HFFc6 (cell line): ENCODE measurements around the gene MS4A13. TPM values are rescaled to one million over a fixed set of nuclear protein-coding genes. Genes with fewer than 3 reads are reported as not detected.
A peak's percentile ranks its signal among the peaks of the same experiment; 100 is the strongest.
"Not testable (repeated sequence)": the region's sequence is repeated elsewhere in the genome, so short reads cannot be mapped to it uniquely, and the experiment has no call there.

Experiments
- DNase-seq: peaks from one replicate; pipeline ENCODE4 v3.0.0-alpha.2; 2018
- H3K27ac Mint-ChIP-seq: 2 replicates; pipeline ENCODE4 v1.8.0; 2020; ENCODE audit warnings: mild to moderate bottlenecking, mixed read lengths
- H3K27me3 Mint-ChIP-seq: 2 replicates; pipeline ENCODE4 v1.8.0; 2021; ENCODE audit warnings: mild to moderate bottlenecking, moderate library complexity, mixed read lengths; ENCODE audit not compliant: insufficient read depth
- H3K36me3 Mint-ChIP-seq: 2 replicates; pipeline ENCODE4 v1.8.0; 2021; ENCODE audit warnings: low read depth, mixed read lengths
- H3K4me1 Mint-ChIP-seq: 2 replicates; pipeline ENCODE4 v1.8.0; 2020; ENCODE audit warnings: low read depth, mixed read lengths
- H3K4me3 Mint-ChIP-seq: 2 replicates; pipeline ENCODE4 v1.8.0; 2020; ENCODE audit warnings: mild to moderate bottlenecking, moderate library complexity, mixed read lengths
- H3K9me3 Mint-ChIP-seq: 2 replicates; pipeline ENCODE4 v1.8.0; 2020; ENCODE audit warnings: mild to moderate bottlenecking, mixed read lengths
- total RNA-seq, 6 experiments: library from RNA; stranded (reverse); fragmentation: NEBNext Ultra II Directional; extraction: Animal tissue kit (Norgen Biotek cat#: 25700); gene quantifications; 2 replicates in 1 of 6; 3 replicates in 5 of 6; pipeline ENCODE4 v1.2.3, GENCODE V29; 2021
- TF ChIP-seq, protein P1 (sequence below): fragments of 200-600 bp; sonication (generic); IDR thresholded peaks from 2 replicates; pipeline ENCODE4 v1.5.0; 2021; ENCODE audit warnings: antibody characterized with exemption, mild to moderate bottlenecking

Gene MS4A13
- total RNA-seq, 6 experiments from 2014 or later = not detected

DNA sequence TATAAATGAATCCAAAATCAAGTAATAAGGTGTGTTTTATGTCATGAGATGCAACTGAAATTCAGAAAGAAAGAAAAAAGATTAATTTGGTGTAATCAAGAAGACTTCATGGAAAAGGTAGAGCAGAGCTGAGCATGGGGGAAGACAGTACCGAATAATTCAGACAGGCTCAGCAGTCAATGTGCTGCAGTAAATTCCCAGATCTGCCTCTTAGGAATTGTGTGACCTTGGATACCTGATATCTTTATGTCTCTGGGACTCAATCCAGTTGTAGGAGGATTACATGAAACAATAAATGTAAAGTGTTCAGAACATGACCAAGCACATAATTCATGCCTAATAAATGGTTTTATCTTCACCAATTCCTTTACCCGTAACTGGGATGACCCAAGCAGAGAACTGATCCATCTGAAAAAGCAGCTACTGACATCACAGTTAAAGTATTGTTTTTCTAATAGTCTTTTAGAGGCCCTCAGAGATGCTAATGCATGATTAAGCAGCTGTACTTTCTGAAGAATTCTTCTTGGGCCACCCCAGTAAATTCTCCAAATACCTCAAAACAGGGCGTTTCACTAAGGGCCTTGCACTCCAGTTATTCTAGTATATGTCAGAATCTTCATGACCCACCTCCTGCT, 14.8 kb upstream of the MS4A13 start:
- TF ChIP-seq, protein P1, sequence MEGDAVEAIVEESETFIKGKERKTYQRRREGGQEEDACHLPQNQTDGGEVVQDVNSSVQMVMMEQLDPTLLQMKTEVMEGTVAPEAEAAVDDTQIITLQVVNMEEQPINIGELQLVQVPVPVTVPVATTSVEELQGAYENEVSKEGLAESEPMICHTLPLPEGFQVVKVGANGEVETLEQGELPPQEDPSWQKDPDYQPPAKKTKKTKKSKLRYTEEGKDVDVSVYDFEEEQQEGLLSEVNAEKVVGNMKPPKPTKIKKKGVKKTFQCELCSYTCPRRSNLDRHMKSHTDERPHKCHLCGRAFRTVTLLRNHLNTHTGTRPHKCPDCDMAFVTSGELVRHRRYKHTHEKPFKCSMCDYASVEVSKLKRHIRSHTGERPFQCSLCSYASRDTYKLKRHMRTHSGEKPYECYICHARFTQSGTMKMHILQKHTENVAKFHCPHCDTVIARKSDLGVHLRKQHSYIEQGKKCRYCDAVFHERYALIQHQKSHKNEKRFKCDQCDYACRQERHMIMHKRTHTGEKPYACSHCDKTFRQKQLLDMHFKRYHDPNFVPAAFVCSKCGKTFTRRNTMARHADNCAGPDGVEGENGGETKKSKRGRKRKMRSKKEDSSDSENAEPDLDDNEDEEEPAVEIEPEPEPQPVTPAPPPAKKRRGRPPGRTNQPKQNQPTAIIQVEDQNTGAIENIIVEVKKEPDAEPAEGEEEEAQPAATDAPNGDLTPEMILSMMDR = no peak
- Mint-ChIP-seq H3K4me1 (no peaks in the 10 kb centered on the region), H3K36me3 (no peaks in the 10 kb centered on the region; the same call in 1 of the 2 replicates), H3K9me3 (peaks cover 49% of the 10 kb centered on the region), H3K27ac (no peak overlapping the region), H3K4me3 (no peak overlapping the region), H3K27me3 (peaks cover 2% of the 10 kb centered on the region; the same call in 1 of the 2 replicates)
- peak; percentile 25 for DNase-seq

DNA sequence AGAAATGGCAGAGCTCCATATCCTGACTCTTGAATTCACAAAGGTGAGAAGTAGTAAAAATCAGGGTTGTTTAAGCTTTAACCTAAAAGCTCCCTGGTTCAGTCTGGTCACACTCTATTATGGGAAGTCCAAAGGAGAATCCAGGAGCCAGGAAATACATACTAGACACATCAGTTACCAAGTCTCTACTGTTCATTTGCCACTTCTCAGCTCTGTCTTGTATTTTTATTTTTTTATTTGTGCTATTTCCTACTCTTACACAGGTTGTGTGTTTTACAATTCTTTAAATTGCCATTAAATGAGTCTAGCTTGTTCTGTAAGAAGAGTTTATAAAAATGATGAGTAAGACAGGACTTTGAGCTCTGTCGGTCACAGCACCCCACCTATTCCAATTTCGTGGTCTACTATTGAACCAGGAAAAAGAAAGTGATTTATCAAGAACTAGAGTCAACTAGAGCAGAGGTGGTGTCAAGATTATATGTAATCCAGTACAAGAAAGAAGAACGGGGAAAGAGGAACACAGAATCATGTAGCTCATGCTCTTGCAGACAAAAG, 12.9 kb upstream of the MS4A13 start:
- Mint-ChIP-seq H3K27ac (no peak overlapping the region), H3K4me1 (no peaks in the 10 kb centered on the region), H3K4me3 (no peak overlapping the region), H3K9me3 (peaks cover 52% of the 10 kb centered on the region), H3K36me3 (no peaks in the 10 kb centered on the region; the same call in 1 of the 2 replicates), H3K27me3 (peaks cover 2% of the 10 kb centered on the region; the same call in 1 of the 2 replicates)
- no peak for DNase-seq
- TF ChIP-seq, protein P1 = no peak

DNA sequence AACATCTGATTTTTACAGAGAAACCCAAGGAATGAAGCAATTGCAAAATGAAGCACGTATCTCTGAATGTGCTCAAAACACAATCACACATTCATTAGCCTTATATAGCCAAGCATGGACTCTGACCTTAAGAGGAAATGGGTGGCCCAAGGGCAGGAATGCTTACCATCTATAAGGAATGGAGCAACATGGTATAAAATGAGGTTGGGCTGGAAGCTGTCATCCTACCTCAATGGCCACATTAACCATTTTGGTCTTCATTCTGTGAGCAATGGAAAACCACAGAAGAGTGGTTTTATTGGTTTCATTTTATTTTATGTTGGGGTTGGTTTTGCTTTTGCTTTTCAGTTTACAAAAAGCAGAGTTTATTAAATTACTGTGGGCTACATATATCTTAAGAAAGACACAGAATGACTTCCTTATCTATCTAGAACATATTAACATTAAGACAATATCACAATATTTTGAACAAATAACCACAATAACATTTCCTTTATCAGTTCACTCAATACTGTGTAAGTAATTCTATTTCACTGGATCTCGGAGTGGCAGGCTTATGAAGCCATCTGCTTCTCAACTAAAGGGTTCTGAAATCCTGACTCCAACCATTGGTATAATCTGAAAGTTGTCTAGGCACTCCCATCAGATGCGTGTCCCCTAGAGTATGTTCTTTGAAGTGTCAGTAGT, 10.8 kb upstream of the MS4A13 start:
- H3K36me3 Mint-ChIP-seq = no peaks in the 10 kb centered on the region

DNA sequence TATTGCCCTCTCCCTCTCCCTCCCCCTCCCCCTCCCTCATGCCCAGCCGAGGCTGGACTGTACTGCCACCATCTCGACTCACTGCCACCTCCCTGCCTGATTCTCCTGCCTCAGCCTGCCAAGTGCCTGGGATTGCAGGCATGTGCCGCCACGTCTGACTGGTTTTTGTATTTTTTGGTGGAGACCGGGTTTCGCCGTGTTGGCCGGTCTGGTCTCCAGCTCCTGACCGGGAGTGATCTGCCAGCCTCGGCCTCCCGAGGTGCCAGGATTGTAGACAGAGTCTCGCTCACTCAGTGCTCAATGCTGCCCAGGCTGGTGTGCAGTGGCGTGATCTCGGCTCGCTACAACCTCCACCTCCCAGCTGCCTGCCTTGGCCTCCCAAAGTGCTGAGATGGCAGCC, 5.6 kb upstream of the MS4A13 start:
- not testable (repeated sequence) for H3K27ac Mint-ChIP-seq, H3K36me3 Mint-ChIP-seq, H3K4me1 Mint-ChIP-seq, H3K4me3 Mint-ChIP-seq, DNase-seq, H3K27me3 Mint-ChIP-seq
- peaks cover 52% of the 10 kb centered on the region for H3K9me3 Mint-ChIP-seq

More for the DNA sequence above, 10.8 kb upstream of the MS4A13 start:
- no peak overlapping the region for H3K27ac Mint-ChIP-seq
- H3K4me3 Mint-ChIP-seq = no peak overlapping the region
- H3K9me3 Mint-ChIP-seq = peaks cover 54% of the 10 kb centered on the region
- TF ChIP-seq, protein P1 = no peak
- no peaks in the 10 kb centered on the region for H3K27me3 Mint-ChIP-seq
- no peak for DNase-seq
- H3K4me1 Mint-ChIP-seq = no peaks in the 10 kb centered on the region

DNA sequence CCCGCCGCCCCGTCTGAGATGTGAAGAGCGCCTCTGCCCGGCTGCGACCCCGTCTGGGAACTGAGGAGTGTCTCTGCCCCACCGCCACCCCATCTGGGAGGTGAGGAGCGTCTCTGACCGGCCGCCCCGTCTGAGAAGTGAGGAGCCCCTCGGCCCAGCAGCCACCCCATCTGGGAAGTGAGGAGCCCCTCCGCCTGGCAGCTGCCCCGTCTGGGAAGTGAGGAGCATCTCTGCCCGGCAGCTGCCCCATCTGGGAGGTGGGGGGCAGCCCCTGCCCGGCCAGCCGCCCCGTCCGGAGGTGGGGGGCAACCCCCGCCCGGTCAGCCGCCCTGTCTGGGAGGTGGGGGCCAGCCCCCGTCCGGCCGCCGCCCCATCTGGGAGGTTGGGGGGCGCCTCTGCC, 5.0 kb upstream of the MS4A13 start:
- DNase-seq, H3K27ac Mint-ChIP-seq, H3K36me3 Mint-ChIP-seq, H3K4me1 Mint-ChIP-seq, H3K27me3 Mint-ChIP-seq, H3K4me3 Mint-ChIP-seq: not testable (repeated sequence)
- H3K9me3 Mint-ChIP-seq = peaks cover 48% of the 10 kb centered on the region

DNA sequence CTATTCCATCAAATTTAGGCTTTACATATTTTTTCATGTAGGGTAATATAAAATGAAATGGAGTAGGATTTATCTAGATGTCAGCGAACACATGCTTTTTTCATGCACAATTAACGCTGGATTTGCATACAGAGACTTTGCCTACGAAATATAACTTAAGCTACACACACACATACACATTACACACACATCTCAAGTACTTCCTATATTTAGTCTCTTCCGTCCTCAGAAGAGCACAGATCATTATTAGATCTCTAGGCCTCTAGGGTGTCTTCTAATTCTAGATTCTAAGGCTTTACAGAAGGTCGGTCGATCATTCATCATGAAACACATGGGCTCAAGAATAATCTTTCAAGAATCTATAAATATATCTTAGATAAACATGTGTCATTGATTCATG, 3.8 kb upstream of the MS4A13 start:
- Mint-ChIP-seq H3K27me3 (no peaks in the 10 kb centered on the region), H3K27ac (no peak overlapping the region), H3K9me3 (peaks cover 36% of the 10 kb centered on the region), H3K36me3 (no peaks in the 10 kb centered on the region), H3K4me3 (no peak overlapping the region), H3K4me1 (no peaks in the 10 kb centered on the region)
- no peak for DNase-seq
- TF ChIP-seq, protein P1 = no peak
